ENCODE data around the gene CAMTA1. TPM values are rescaled to one million over a fixed set of nuclear protein-coding genes. Genes with fewer than 3 reads are reported as not detected.

CAMTA1 gene
- total and polyA plus RNA-seq, 4 donors: 48.1 to 140 (median 52.3) TPM

GRCh38 chr1:6956488-6957159 is 171.4 kb downstream of the CAMTA1 start:
- no peak for TF ChIP-seq CTCF (IDR thresholded peaks at IDR 0.05; ENCODE audit: control extremely low read depth, extremely low read depth)
- Histone ChIP-seq H3K27ac (ENCODE audit: low read depth in 1 of 2, low read length in 1 of 2) (no peak overlapping the region), H3K4me3 (no peak overlapping the region), H3K36me3 (ENCODE audit: control insufficient read depth in 4 of 4, insufficient read depth in 4 of 4, low read length in 4 of 4) (no peaks in the 10 kb centered on the region), H3K27me3 (ENCODE audit: control insufficient read depth in 3 of 3, insufficient read depth in 3 of 3, low read length in 2 of 3) (peaks cover 0 to 3% (median 0%) of the 10 kb centered on the region in 3 donors), H3K9me3 (ENCODE audit: control insufficient read depth in 4 of 4, insufficient read depth in 3 of 4, low read length in 3 of 4) (peaks cover 0 to 4% (median 0%) of the 10 kb centered on the region in 4 donors), H3K4me1 (ENCODE audit: control insufficient read depth in 5 of 5, insufficient read depth in 5 of 5, low read length in 5 of 5) (peaks cover 0 to 16% (median 4%) of the 10 kb centered on the region in 5 donors), H3K9ac (ENCODE audit: insufficient read depth in 1 of 2, low read length in 2 of 2) (no peak overlapping the region)
- ATAC-seq (ENCODE audit: insufficient read depth, low FRiP score): no peak
- no peak for DNase-seq
- WGBS, 2 donors: 83 to 88% methylated on average over 11 of the region's 11 CpGs

GRCh38 chr1:6957341-6957740 is 172.1 kb downstream of the CAMTA1 start:
- TF ChIP-seq CTCF (IDR thresholded peaks at IDR 0.05; ENCODE audit: control extremely low read depth, extremely low read depth): no peak
- H3K9me3 ChIP-seq (ENCODE audit: control insufficient read depth in 4 of 4, insufficient read depth in 3 of 4, low read length in 3 of 4): peaks cover 0 to 4% (median 0%) of the 10 kb centered on the region in 4 donors
- no peak overlapping the region for H3K4me3 ChIP-seq
- 90 to 95% methylated on average over 5 of the region's 5 CpGs for WGBS, 2 donors
- H3K27me3 ChIP-seq (ENCODE audit: control insufficient read depth in 3 of 3, insufficient read depth in 3 of 3, low read length in 2 of 3): peaks cover 0 to 3% (median 0%) of the 10 kb centered on the region in 3 donors
- H3K36me3 ChIP-seq (ENCODE audit: control insufficient read depth in 4 of 4, insufficient read depth in 4 of 4, low read length in 4 of 4): no peaks in the 10 kb centered on the region
- H3K9ac ChIP-seq (ENCODE audit: insufficient read depth in 1 of 2, low read length in 2 of 2): no peak overlapping the region
- H3K27ac ChIP-seq (ENCODE audit: low read depth in 1 of 2, low read length in 1 of 2): no peak overlapping the region
- DNase-seq (no peak), ATAC-seq (ENCODE audit: insufficient read depth, low FRiP score) (no peak)
- H3K4me1 ChIP-seq (ENCODE audit: control insufficient read depth in 5 of 5, insufficient read depth in 5 of 5, low read length in 5 of 5): peaks cover 0 to 20% (median 4%) of the 10 kb centered on the region in 5 donors

GRCh38 chr1:6958407-6959030 is 173.3 kb downstream of the CAMTA1 start:
- no peak for ATAC-seq (ENCODE audit: insufficient read depth, low FRiP score)
- no peak overlapping the region for H3K9ac ChIP-seq (ENCODE audit: insufficient read depth in 1 of 2, low read length in 2 of 2)
- peaks cover 0 to 20% (median 4%) of the 10 kb centered on the region in 5 donors for H3K4me1 ChIP-seq (ENCODE audit: control insufficient read depth in 5 of 5, insufficient read depth in 5 of 5, low read length in 5 of 5)
- H3K9me3 ChIP-seq (ENCODE audit: control insufficient read depth in 4 of 4, insufficient read depth in 3 of 4, low read length in 3 of 4): peaks cover 0 to 4% (median 0%) of the 10 kb centered on the region in 4 donors
- no peak overlapping the region for H3K27ac ChIP-seq (ENCODE audit: low read depth in 1 of 2, low read length in 1 of 2)
- H3K4me3 ChIP-seq: no peak overlapping the region
- no peak for TF ChIP-seq CTCF (IDR thresholded peaks at IDR 0.05; ENCODE audit: control extremely low read depth, extremely low read depth)
- WGBS, 2 donors: 68 to 86% methylated on average over 15 of the region's 15 CpGs
- H3K36me3 ChIP-seq (ENCODE audit: control insufficient read depth in 4 of 4, insufficient read depth in 4 of 4, low read length in 4 of 4): no peaks in the 10 kb centered on the region
- peaks cover 0 to 3% (median 0%) of the 10 kb centered on the region in 3 donors for H3K27me3 ChIP-seq (ENCODE audit: control insufficient read depth in 3 of 3, insufficient read depth in 3 of 3, low read length in 2 of 3)
- DNase-seq: peak in 2 of 3 donors; percentile 29 to 80

Data from lung (tissue), 12 donors.